H1 (cell line): ENCODE data around the gene PPP1R3C. TPM values are rescaled to one million over a fixed set of nuclear protein-coding genes. Genes with fewer than 3 reads are reported as not detected.

ENCODE experiments used
- NANOG ChIP-seq: IDR thresholded peaks from 2 replicates; pipeline ENCODE4 v1.6.1; 2011; ENCODE audit warnings: low read length, low read depth, mild to moderate bottlenecking, inconsistent platforms; ENCODE audit not compliant: insufficient read depth, poor library complexity, severe bottlenecking
- RAD21 ChIP-seq, 2 experiments: IDR thresholded peaks in 1 of 2; conservative IDR thresholded peaks in 1 of 2; 2 replicates each; pipeline ENCODE4 v1.6.1; 2011; ENCODE audit warnings: low read depth in 2 of 2, low read length in 2 of 2, improper control_type of control experiment in 1 of 2, inconsistent platforms in 1 of 2, mild to moderate bottlenecking in 1 of 2, moderate library complexity in 1 of 2
- SP4 ChIP-seq: IDR thresholded peaks from 2 replicates; pipeline ENCODE4 v1.6.1; 2012; ENCODE audit warnings: low read length, inconsistent platforms
- polyA plus RNA-seq, 7 experiments: library from polyadenylated mRNA; depleted of rRNA in 3 of 7; stranded (reverse) in 5 of 7; unstranded in 2 of 7; fragments of >200 nt in 5 of 7; fragments of 200-250 nt in 2 of 7; gene quantifications; 1 replicate in 5 of 7; 2 replicates in 1 of 7; 4 replicates in 1 of 7; pipeline versions ENCODE4 v1.2.1 to v1.2.3, GENCODE V29; 2011 to 2013; ENCODE audit warnings: missing spikeins in 2 of 7, mixed read lengths in 2 of 7
- total RNA-seq: library from RNA; stranded (reverse); fragmentation: NEBNext Ultra II Directional; extraction: Animal tissue kit (Norgen Biotek cat#: 25700); gene quantifications from 2 replicates; pipeline ENCODE4 v1.2.1, GENCODE V29; 2021
- TF ChIP-seq, protein P1 (sequence below): fragments of 300-600 bp; sonication (generic); IDR thresholded peaks from 2 replicates; pipeline ENCODE4 v1.7.1; 2012; ENCODE audit warnings: low read length, moderate library complexity, mild to moderate bottlenecking, inconsistent platforms; ENCODE audit not compliant: insufficient replicate concordance

The PPP1R3C gene
- total and polyA plus RNA-seq, 2 of the 8 experiments (the other 6 are each of a cell fraction or from before 2014, with no cell fraction given) = 1.3 TPM

DNA sequence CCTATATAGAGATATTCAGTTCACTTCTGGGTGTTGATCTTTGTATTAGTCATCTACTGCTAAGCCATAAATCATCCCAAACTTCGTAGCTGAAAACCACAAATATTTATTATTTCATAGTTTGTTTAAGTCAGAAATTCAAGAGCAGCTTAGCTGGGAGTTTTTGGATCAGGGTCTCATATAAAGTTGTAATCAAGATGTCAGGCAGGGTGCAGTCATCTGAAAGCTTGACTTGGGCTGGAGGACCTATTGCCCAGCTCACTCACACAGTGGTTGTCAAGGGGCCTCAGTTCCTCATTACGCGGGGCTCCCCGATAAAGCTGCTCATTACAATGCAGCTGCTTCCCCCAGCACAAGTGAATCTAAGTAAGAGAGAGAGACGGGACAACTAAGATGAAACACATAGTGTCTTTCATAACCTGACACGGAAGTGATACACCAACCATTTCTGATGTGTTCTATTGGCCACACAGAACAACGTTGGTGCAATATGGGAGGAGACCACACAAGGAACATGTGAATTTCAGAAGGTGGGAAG, 15.7 kb downstream of the PPP1R3C start (continued):
- TF ChIP-seq, protein P1, sequence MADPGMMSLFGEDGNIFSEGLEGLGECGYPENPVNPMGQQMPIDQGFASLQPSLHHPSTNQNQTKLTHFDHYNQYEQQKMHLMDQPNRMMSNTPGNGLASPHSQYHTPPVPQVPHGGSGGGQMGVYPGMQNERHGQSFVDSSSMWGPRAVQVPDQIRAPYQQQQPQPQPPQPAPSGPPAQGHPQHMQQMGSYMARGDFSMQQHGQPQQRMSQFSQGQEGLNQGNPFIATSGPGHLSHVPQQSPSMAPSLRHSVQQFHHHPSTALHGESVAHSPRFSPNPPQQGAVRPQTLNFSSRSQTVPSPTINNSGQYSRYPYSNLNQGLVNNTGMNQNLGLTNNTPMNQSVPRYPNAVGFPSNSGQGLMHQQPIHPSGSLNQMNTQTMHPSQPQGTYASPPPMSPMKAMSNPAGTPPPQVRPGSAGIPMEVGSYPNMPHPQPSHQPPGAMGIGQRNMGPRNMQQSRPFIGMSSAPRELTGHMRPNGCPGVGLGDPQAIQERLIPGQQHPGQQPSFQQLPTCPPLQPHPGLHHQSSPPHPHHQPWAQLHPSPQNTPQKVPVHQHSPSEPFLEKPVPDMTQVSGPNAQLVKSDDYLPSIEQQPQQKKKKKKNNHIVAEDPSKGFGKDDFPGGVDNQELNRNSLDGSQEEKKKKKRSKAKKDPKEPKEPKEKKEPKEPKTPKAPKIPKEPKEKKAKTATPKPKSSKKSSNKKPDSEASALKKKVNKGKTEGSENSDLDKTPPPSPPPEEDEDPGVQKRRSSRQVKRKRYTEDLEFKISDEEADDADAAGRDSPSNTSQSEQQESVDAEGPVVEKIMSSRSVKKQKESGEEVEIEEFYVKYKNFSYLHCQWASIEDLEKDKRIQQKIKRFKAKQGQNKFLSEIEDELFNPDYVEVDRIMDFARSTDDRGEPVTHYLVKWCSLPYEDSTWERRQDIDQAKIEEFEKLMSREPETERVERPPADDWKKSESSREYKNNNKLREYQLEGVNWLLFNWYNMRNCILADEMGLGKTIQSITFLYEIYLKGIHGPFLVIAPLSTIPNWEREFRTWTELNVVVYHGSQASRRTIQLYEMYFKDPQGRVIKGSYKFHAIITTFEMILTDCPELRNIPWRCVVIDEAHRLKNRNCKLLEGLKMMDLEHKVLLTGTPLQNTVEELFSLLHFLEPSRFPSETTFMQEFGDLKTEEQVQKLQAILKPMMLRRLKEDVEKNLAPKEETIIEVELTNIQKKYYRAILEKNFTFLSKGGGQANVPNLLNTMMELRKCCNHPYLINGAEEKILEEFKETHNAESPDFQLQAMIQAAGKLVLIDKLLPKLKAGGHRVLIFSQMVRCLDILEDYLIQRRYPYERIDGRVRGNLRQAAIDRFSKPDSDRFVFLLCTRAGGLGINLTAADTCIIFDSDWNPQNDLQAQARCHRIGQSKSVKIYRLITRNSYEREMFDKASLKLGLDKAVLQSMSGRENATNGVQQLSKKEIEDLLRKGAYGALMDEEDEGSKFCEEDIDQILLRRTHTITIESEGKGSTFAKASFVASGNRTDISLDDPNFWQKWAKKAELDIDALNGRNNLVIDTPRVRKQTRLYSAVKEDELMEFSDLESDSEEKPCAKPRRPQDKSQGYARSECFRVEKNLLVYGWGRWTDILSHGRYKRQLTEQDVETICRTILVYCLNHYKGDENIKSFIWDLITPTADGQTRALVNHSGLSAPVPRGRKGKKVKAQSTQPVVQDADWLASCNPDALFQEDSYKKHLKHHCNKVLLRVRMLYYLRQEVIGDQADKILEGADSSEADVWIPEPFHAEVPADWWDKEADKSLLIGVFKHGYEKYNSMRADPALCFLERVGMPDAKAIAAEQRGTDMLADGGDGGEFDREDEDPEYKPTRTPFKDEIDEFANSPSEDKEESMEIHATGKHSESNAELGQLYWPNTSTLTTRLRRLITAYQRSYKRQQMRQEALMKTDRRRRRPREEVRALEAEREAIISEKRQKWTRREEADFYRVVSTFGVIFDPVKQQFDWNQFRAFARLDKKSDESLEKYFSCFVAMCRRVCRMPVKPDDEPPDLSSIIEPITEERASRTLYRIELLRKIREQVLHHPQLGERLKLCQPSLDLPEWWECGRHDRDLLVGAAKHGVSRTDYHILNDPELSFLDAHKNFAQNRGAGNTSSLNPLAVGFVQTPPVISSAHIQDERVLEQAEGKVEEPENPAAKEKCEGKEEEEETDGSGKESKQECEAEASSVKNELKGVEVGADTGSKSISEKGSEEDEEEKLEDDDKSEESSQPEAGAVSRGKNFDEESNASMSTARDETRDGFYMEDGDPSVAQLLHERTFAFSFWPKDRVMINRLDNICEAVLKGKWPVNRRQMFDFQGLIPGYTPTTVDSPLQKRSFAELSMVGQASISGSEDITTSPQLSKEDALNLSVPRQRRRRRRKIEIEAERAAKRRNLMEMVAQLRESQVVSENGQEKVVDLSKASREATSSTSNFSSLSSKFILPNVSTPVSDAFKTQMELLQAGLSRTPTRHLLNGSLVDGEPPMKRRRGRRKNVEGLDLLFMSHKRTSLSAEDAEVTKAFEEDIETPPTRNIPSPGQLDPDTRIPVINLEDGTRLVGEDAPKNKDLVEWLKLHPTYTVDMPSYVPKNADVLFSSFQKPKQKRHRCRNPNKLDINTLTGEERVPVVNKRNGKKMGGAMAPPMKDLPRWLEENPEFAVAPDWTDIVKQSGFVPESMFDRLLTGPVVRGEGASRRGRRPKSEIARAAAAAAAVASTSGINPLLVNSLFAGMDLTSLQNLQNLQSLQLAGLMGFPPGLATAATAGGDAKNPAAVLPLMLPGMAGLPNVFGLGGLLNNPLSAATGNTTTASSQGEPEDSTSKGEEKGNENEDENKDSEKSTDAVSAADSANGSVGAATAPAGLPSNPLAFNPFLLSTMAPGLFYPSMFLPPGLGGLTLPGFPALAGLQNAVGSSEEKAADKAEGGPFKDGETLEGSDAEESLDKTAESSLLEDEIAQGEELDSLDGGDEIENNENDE = no peak
- no peak for TF ChIP-seq SP4
- TF ChIP-seq RAD21 (IDR thresholded peaks at IDR 0.05 in 1 of 2, conservative IDR thresholded peaks at IDR 0.05 in 1 of 2; ENCODE audit: low read depth in 2 of 2, low read length in 2 of 2) = no peak
- TF ChIP-seq NANOG = no peak
